ENCODE measurements around the gene KLC1.

Gene KLC1

DNA sequence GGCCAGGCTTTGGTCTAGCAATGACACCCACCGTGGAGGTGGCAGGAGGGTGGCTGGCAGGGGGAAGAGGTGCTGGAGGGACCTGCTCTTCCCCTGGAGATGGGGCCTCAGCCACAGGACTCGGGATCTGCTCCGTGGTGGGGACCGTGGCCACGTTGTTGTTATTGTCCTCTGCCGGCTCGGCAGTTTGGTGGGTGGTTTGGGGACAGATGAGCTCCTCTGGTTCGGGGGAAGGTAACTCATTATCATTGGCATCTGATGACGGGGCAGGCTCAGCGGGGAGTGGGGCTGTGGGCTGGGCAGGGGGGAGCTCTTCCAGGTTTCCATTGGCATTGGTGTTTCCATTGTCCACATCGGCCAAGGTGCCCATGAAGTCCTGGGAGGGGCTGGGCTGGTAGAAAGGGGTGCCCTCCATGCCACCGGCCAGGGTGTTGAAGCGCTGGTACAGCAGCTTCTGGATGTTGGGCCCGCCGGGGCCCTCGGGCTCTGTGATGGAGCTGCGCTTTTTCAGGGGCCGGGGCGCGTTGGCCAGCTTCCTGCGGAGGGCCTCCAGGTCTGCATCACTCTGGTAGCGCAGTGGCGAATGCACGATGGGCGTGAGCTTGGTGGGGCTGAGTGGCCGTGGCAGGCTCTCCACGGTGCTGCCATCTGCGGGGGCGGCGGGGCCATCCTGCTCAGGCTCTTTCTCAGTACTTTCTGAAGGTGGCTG, 110.9 kb downstream of the KLC1 start:
- H3K36me3 ChIP-seq: no peaks in the 10 kb centered on the region
- no peak for TF ChIP-seq CTCF (IDR thresholded peaks at IDR 0.05)
- no peak overlapping the region for H3K4me3 ChIP-seq (ENCODE audit: low read depth in 1 of 2, low read length in 1 of 2)
- H3K27me3 ChIP-seq: no peaks in the 10 kb centered on the region
- H3K27ac ChIP-seq: no peak overlapping the region
- no peaks in the 10 kb centered on the region for H3K9me3 ChIP-seq
- peaks cover 4 to 9% of the 10 kb centered on the region in 2 experiments for H3K4me1 ChIP-seq (ENCODE audit: control insufficient read depth in 1 of 2, insufficient read depth in 1 of 2, low read depth in 1 of 2, low read length in 1 of 2)

GRCh38 chr14:103740991-103741689, 112.1 kb downstream of the KLC1 start:
- Histone ChIP-seq H3K27ac (no peak overlapping the region), H3K4me1 (ENCODE audit: control insufficient read depth in 1 of 2, insufficient read depth in 1 of 2, low read depth in 1 of 2, low read length in 1 of 2) (peaks cover 4 to 9% of the 10 kb centered on the region in 2 experiments), H3K27me3 (no peaks in the 10 kb centered on the region), H3K4me3 (ENCODE audit: low read depth in 1 of 2, low read length in 1 of 2) (no peak overlapping the region), H3K36me3 (no peaks in the 10 kb centered on the region), H3K9me3 (no peaks in the 10 kb centered on the region)
- no peak for TF ChIP-seq CTCF (IDR thresholded peaks at IDR 0.05)

GRCh38 chr14:103741876-103742275, 112.9 kb downstream of the KLC1 start:
- no peak overlapping the region for H3K4me3 ChIP-seq (ENCODE audit: low read depth in 1 of 2, low read length in 1 of 2)
- H3K36me3 ChIP-seq: no peaks in the 10 kb centered on the region
- no peak for TF ChIP-seq CTCF (IDR thresholded peaks at IDR 0.05)
- H3K9me3 ChIP-seq: no peaks in the 10 kb centered on the region
- peaks cover 4 to 9% of the 10 kb centered on the region in 2 experiments for H3K4me1 ChIP-seq (ENCODE audit: control insufficient read depth in 1 of 2, insufficient read depth in 1 of 2, low read depth in 1 of 2, low read length in 1 of 2)
- H3K27me3 ChIP-seq: no peaks in the 10 kb centered on the region
- H3K27ac ChIP-seq: no peak overlapping the region

DNA sequence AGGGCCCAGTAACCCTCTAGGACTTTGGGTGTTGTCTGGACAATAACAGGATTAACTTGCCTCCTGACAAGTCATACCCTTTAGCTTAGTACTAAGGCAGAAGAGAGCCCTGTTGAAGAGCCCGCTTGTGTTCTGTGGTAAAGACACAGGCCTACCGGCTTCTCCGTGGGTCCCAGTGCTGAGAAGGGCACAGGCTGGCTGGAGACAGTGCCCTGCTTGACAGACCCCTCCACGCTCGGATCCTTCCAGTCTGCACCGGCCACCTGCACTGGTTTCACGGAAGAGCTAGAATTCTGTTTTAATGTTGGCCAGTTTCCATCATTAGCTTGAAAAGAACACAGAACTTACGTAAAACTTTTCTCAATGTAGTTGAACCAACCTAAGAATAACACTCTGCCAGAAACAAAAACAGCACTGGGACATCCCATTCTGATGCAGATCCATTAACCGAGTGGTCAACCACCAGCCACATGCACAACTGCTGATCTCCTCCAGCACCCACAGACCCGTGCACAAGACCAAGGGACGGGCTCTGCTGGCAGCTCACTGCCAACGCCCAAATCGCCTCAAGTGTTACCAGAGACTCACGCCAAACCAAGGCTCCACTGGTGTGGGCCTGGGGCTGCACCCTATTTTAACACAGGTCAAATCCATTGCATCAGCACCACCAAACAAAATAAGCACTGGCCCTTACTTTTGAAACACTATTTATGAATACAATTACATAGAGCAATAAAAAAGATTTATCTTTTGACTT, 113.7 kb downstream of the KLC1 start:
- H3K9me3 ChIP-seq: no peaks in the 10 kb centered on the region
- no peaks in the 10 kb centered on the region for H3K27me3 ChIP-seq
- no peak overlapping the region for H3K4me3 ChIP-seq (ENCODE audit: low read depth in 1 of 2, low read length in 1 of 2)
- no peaks in the 10 kb centered on the region for H3K36me3 ChIP-seq
- peaks cover 4 to 9% of the 10 kb centered on the region in 2 experiments for H3K4me1 ChIP-seq (ENCODE audit: control insufficient read depth in 1 of 2, insufficient read depth in 1 of 2, low read depth in 1 of 2, low read length in 1 of 2)
- no peak for TF ChIP-seq CTCF (IDR thresholded peaks at IDR 0.05)
- no peak overlapping the region for H3K27ac ChIP-seq

DNA sequence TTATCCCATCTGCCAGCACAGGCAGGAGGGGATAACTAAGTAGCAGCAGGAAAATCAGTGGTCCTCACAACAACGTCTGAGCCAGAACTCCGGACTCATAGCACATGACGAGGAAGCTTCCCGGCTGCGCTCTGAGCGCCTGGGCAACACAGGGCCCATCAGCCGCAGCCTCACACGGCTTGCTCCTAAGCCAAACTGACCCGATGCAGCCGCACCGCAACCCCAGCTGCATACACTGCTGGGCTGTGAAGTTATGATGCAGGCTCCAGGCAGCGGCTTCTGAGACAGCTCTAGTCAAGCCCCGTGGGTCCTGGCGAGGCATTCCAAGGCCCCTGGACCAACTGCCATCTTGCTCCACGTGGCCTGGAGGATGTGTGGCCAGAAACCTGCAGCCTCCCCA, 114.7 kb downstream of the KLC1 start:
- no peaks in the 10 kb centered on the region for H3K27me3 ChIP-seq

More for the DNA sequence above, 114.7 kb downstream of the KLC1 start:
- no peak for TF ChIP-seq CTCF (IDR thresholded peaks at IDR 0.05)
- Histone ChIP-seq H3K9me3 (no peaks in the 10 kb centered on the region), H3K4me3 (ENCODE audit: low read depth in 1 of 2, low read length in 1 of 2) (no peak overlapping the region), H3K36me3 (no peaks in the 10 kb centered on the region), H3K27ac (no peak overlapping the region), H3K4me1 (ENCODE audit: control insufficient read depth in 1 of 2, insufficient read depth in 1 of 2, low read depth in 1 of 2, low read length in 1 of 2) (peaks cover 4 to 9% of the 10 kb centered on the region in 2 experiments)

All from neutrophil (primary cell).